ENCODE results near the gene CA14. TPM values are rescaled to one million over a fixed set of nuclear protein-coding genes. Genes with fewer than 3 reads are reported as not detected.
A peak's percentile ranks its signal among the peaks of the same experiment; 100 is the strongest.

The CA14 gene
- total RNA-seq, 1 experiment from 2014 or later: 2.0 TPM

DNA sequence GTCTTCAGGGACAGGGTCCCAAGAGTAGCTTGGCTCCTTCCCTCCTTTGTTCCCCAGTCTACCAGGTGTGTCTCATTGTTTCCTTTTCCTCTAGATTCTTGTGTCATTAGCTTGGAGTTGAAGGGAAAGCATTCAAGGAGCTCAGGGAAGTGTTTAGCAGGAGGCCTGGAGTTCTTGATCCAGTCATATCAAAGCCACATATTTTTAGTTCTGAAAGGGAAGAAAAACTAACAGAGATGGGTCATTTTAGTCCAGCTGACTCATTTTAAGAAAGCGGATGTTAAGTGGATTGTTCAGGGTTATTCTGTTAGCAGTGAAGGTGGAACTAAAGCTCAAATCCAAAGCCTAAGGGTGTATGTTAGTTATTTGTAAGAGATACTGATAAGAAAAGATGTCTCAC, 15.7 kb downstream of the CA14 start:
- TF ChIP-seq EZH2 (IDR thresholded peaks at IDR 0.05; ENCODE audit: borderline replicate concordance, low read depth, low read length, poor library complexity, severe bottlenecking): no peak
- TF ChIP-seq, protein P1, sequence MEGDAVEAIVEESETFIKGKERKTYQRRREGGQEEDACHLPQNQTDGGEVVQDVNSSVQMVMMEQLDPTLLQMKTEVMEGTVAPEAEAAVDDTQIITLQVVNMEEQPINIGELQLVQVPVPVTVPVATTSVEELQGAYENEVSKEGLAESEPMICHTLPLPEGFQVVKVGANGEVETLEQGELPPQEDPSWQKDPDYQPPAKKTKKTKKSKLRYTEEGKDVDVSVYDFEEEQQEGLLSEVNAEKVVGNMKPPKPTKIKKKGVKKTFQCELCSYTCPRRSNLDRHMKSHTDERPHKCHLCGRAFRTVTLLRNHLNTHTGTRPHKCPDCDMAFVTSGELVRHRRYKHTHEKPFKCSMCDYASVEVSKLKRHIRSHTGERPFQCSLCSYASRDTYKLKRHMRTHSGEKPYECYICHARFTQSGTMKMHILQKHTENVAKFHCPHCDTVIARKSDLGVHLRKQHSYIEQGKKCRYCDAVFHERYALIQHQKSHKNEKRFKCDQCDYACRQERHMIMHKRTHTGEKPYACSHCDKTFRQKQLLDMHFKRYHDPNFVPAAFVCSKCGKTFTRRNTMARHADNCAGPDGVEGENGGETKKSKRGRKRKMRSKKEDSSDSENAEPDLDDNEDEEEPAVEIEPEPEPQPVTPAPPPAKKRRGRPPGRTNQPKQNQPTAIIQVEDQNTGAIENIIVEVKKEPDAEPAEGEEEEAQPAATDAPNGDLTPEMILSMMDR (conservative IDR thresholded peaks at IDR 0.05; ENCODE audit: low read depth, low read length): no peak
- intact Hi-C loops (cut with micrococcal nuclease; ENCODE audit: unreplicated experiment): no loop called here
- Histone ChIP-seq H3K27me3 (replicated peaks; ENCODE audit: insufficient read depth, low read depth, low read length, poor library complexity) (no peaks in the 10 kb centered on the region), H3K9me3 (ENCODE audit: low read depth, low read length, poor library complexity, severe bottlenecking) (no peaks in the 10 kb centered on the region), H3K36me3 (ENCODE audit: insufficient read depth, low read length, poor library complexity, severe bottlenecking) (no peaks in the 10 kb centered on the region), H3K4me1 (ENCODE audit: insufficient read depth, low read length, poor library complexity, severe bottlenecking) (peaks cover 15% of the 10 kb centered on the region), H3K4me3 (ENCODE audit: low read depth, low read length, poor library complexity, severe bottlenecking) (peak overlapping the region; percentile 36), H3K27ac (ENCODE audit: low read depth, low read length, poor library complexity, severe bottlenecking) (peak overlapping the region; percentile 62)
- POLR2A ChIA-PET (ENCODE audit: low non-redundant PET): no interaction called here
- DNase-seq (ENCODE audit: low spot score): no peak
- CTCF ChIA-PET: interaction anchor here (1.1 to 1.9 kb wide), 2 partner anchors 8 to 17 kb away, joined by 4 to 8 read pairs; no protein-coding TSS in a partner anchor
- BruUV-seq (replicated peaks): no TSS peak

DNA sequence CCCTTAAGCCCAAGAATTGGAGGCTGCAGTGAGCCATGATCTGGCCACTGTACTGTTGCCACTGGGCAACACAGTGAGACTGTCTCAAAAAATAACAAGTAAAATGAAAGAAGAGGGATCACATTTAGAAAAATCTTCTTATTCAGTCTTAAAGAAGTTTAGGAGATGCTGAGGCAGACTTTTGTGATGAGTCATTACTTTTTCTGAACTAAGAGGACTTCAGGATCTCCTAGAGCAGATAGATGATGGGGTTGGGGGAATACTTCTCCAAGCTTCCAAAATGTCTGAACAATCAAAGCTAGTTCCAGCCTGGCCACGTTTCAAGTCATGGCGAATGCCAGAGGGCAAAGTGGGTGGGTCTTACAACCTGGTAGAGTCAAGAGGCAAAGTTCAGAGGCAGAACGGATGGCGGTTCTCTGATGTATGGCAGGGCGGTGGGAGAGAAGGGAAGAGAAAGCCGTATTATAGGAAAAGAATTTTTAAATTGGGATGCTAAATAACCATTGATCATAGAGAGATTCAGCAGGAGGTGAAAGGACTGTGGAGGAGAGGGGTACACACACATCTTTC, 22.6 kb downstream of the CA14 start:
- POLR2A ChIA-PET (ENCODE audit: low non-redundant PET): no interaction called here
- H3K27ac ChIP-seq (ENCODE audit: low read depth, low read length, poor library complexity, severe bottlenecking): no peak overlapping the region
- CTCF ChIA-PET: interaction anchor here (0.5 kb wide), 1 partner anchor 33 kb away, joined by 3 read pairs; no protein-coding TSS in a partner anchor
- H3K36me3 ChIP-seq (ENCODE audit: insufficient read depth, low read length, poor library complexity, severe bottlenecking): no peaks in the 10 kb centered on the region
- no TSS peak for BruUV-seq (replicated peaks)
- peaks cover 19% of the 10 kb centered on the region for H3K4me1 ChIP-seq (ENCODE audit: insufficient read depth, low read length, poor library complexity, severe bottlenecking)
- DNase-seq (ENCODE audit: low spot score): no peak
- H3K27me3 ChIP-seq (replicated peaks; ENCODE audit: insufficient read depth, low read depth, low read length, poor library complexity): no peaks in the 10 kb centered on the region
- no peaks in the 10 kb centered on the region for H3K9me3 ChIP-seq (ENCODE audit: low read depth, low read length, poor library complexity, severe bottlenecking)
- TF ChIP-seq, protein P1 (conservative IDR thresholded peaks at IDR 0.05; ENCODE audit: low read depth, low read length): no peak
- no peak for TF ChIP-seq EZH2 (IDR thresholded peaks at IDR 0.05; ENCODE audit: borderline replicate concordance, low read depth, low read length, poor library complexity, severe bottlenecking)
- intact Hi-C loops (cut with micrococcal nuclease; ENCODE audit: unreplicated experiment): no loop called here
- H3K4me3 ChIP-seq (ENCODE audit: low read depth, low read length, poor library complexity, severe bottlenecking): no peak overlapping the region

- H3K27ac ChIP-seq (ENCODE audit: low read depth, low read length, poor library complexity, severe bottlenecking): peak overlapping the region; percentile 21
- H3K4me3 ChIP-seq (ENCODE audit: low read depth, low read length, poor library complexity, severe bottlenecking): peak overlapping the region; percentile 43
- ChIA-PET CTCF (interaction anchor here (1.0 to 1.3 kb wide), 4 partner anchors 8 to 26 kb away, joined by 4 to 24 read pairs (median 6); partner anchors contain the start of genes APH1A, C1orf54 and CA14), POLR2A (ENCODE audit: low non-redundant PET) (interaction anchor here (0.5 to 0.7 kb wide), 3 partner anchors 211 to 1372 kb away, joined by 3 to 4 read pairs (median 4); no protein-coding TSS in a partner anchor)
- no peaks in the 10 kb centered on the region for H3K27me3 ChIP-seq (replicated peaks; ENCODE audit: insufficient read depth, low read depth, low read length, poor library complexity)
- peak; percentile 82 for DNase-seq (ENCODE audit: low spot score)
- TF ChIP-seq EZH2 (IDR thresholded peaks at IDR 0.05; ENCODE audit: borderline replicate concordance, low read depth, low read length, poor library complexity, severe bottlenecking): no peak
- TF ChIP-seq, protein P1 (conservative IDR thresholded peaks at IDR 0.05; ENCODE audit: low read depth, low read length): peak; percentile 89
- no peaks in the 10 kb centered on the region for H3K9me3 ChIP-seq (ENCODE audit: low read depth, low read length, poor library complexity, severe bottlenecking)
- no TSS peak for BruUV-seq (replicated peaks)
- H3K4me1 ChIP-seq (ENCODE audit: insufficient read depth, low read length, poor library complexity, severe bottlenecking): peaks cover 19% of the 10 kb centered on the region
- intact Hi-C loops (cut with micrococcal nuclease; ENCODE audit: unreplicated experiment): loop anchor here (1.0 kb wide), 1 partner anchor 25 kb away; no protein-coding TSS in a partner anchor
- H3K36me3 ChIP-seq (ENCODE audit: insufficient read depth, low read length, poor library complexity, severe bottlenecking): no peaks in the 10 kb centered on the region
Observed at GRCh38 chr1:150281221-150281757, 23.7 kb downstream of the CA14 start.

Measured in A673 (cell line).